ENCODE measurements around the gene CDKN2B-AS1. TPM values are rescaled to one million over a fixed set of nuclear protein-coding genes. Genes with fewer than 3 reads are reported as not detected.

CDKN2B-AS1 gene
- total RNA-seq, 1 donor from 2014 or later, result not detected

DNA sequence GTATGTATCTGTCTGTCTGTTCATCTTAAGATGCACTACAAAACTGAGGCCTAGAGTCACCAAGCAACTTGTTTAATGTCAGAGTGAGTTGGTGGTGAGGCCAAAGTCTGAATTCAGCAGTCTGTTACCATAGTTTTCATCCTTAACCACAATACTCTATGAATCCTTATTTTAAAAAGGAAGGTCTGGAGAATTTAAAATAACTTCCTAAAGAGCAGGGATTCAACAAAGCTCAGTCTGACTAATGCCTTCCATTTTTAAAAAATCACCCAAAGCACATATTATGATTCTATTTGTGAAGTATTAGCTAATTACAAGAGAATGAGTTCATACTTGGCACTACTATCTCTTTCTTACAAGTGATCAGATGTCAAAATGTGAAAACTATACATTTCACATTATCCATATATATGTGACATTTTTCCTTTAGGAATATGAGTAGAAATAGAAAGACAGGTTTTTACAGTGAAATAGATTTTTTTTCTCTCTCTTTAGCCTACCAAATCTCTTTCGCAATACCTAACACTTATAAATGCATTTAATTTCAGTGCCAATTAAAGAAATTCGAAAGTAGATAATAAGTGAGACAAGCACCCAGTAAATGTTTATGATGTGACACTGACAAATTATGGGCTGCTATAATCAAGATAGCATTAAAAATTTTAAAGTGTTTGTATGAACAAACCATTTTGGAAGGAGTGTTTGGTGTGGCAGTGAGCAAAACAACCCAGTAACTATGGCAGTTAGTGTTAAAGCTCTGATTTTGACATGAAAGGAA, 116.8 kb downstream of the CDKN2B-AS1 start:
- no peaks in the 10 kb centered on the region for H3K9me3 ChIP-seq (ENCODE audit: low read depth)
- Mint-ChIP-seq H3K4me3 (no peak overlapping the region), H3K4me1 (peaks cover 4% of the 10 kb centered on the region), H3K27ac (no peak overlapping the region), H3K36me3 (no peaks in the 10 kb centered on the region), H3K27me3 (ENCODE audit: insufficient read depth, low read depth) (no peaks in the 10 kb centered on the region), H3K9me3 (no peaks in the 10 kb centered on the region)
- no peak overlapping the region for H3K27ac ChIP-seq
- no peaks in the 10 kb centered on the region for H4K20me1 ChIP-seq (ENCODE audit: low read depth)
- DNase-seq (ENCODE audit: low spot score), result no peak
- no peak for TF ChIP-seq EZH2 (IDR thresholded peaks at IDR 0.05)
- TF ChIP-seq, protein P1, sequence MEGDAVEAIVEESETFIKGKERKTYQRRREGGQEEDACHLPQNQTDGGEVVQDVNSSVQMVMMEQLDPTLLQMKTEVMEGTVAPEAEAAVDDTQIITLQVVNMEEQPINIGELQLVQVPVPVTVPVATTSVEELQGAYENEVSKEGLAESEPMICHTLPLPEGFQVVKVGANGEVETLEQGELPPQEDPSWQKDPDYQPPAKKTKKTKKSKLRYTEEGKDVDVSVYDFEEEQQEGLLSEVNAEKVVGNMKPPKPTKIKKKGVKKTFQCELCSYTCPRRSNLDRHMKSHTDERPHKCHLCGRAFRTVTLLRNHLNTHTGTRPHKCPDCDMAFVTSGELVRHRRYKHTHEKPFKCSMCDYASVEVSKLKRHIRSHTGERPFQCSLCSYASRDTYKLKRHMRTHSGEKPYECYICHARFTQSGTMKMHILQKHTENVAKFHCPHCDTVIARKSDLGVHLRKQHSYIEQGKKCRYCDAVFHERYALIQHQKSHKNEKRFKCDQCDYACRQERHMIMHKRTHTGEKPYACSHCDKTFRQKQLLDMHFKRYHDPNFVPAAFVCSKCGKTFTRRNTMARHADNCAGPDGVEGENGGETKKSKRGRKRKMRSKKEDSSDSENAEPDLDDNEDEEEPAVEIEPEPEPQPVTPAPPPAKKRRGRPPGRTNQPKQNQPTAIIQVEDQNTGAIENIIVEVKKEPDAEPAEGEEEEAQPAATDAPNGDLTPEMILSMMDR (IDR thresholded peaks at IDR 0.05), result no peak
- no peak for TF ChIP-seq EZH2phosphoT487 (IDR thresholded peaks at IDR 0.05)
- no peak overlapping the region for H2AFZ ChIP-seq (replicated peaks)
- no peak overlapping the region for H3K9ac ChIP-seq
- no peaks in the 10 kb centered on the region for H3K79me2 ChIP-seq (ENCODE audit: low read depth)
- no peaks in the 10 kb centered on the region for H3K36me3 ChIP-seq
- H3K4me2 ChIP-seq, result no peak overlapping the region
- no peak overlapping the region for H3K4me3 ChIP-seq
- H3K27me3 ChIP-seq, result no peaks in the 10 kb centered on the region
- H3F3A ChIP-seq (ENCODE audit: low read depth), result no peaks in the 10 kb centered on the region
- no peaks in the 10 kb centered on the region for H3K4me1 ChIP-seq

GRCh38 chr9:22111954-22112247, 117.3 kb downstream of the CDKN2B-AS1 start:
- H4K20me1 ChIP-seq (ENCODE audit: low read depth), result no peaks in the 10 kb centered on the region
- H3K4me2 ChIP-seq, result no peak overlapping the region
- peaks cover 8% of the 10 kb centered on the region for H3K4me1 Mint-ChIP-seq
- no peak overlapping the region for H3K4me3 Mint-ChIP-seq
- H3K9me3 Mint-ChIP-seq, result no peaks in the 10 kb centered on the region
- H3K4me3 ChIP-seq, result no peak overlapping the region
- TF ChIP-seq EZH2phosphoT487 (IDR thresholded peaks at IDR 0.05) (no peak), EZH2 (IDR thresholded peaks at IDR 0.05) (no peak)
- TF ChIP-seq, protein P1 (IDR thresholded peaks at IDR 0.05), result no peak
- no peak for DNase-seq (ENCODE audit: low spot score)
- no peaks in the 10 kb centered on the region for H3K79me2 ChIP-seq (ENCODE audit: low read depth)
- no peak overlapping the region for H3K27ac ChIP-seq
- H3K9me3 ChIP-seq (ENCODE audit: low read depth), result no peaks in the 10 kb centered on the region
- no peaks in the 10 kb centered on the region for H3K27me3 Mint-ChIP-seq (ENCODE audit: insufficient read depth, low read depth)
- no peaks in the 10 kb centered on the region for H3K36me3 ChIP-seq
- no peaks in the 10 kb centered on the region for H3K36me3 Mint-ChIP-seq
- H2AFZ ChIP-seq (replicated peaks), result no peak overlapping the region
- no peaks in the 10 kb centered on the region for H3F3A ChIP-seq (ENCODE audit: low read depth)
- no peak overlapping the region for H3K9ac ChIP-seq
- H3K27ac Mint-ChIP-seq, result no peak overlapping the region
- H3K27me3 ChIP-seq, result no peaks in the 10 kb centered on the region
- H3K4me1 ChIP-seq, result no peaks in the 10 kb centered on the region

GRCh38 chr9:22112870-22113821, 118.6 kb downstream of the CDKN2B-AS1 start:
- Histone ChIP-seq H3K79me2 (ENCODE audit: low read depth) (no peaks in the 10 kb centered on the region), H3K4me1 (peaks cover 3% of the 10 kb centered on the region), H3K27ac (no peak overlapping the region), H3K36me3 (no peaks in the 10 kb centered on the region), H2AFZ (replicated peaks) (no peak overlapping the region), H3K9ac (no peak overlapping the region), H3K4me2 (no peak overlapping the region), H3K4me3 (no peak overlapping the region), H3K9me3 (ENCODE audit: low read depth) (no peaks in the 10 kb centered on the region), H3F3A (ENCODE audit: low read depth) (no peaks in the 10 kb centered on the region), H4K20me1 (ENCODE audit: low read depth) (no peaks in the 10 kb centered on the region), H3K27me3 (no peaks in the 10 kb centered on the region)
- Mint-ChIP-seq H3K36me3 (no peaks in the 10 kb centered on the region), H3K27me3 (ENCODE audit: insufficient read depth, low read depth) (no peaks in the 10 kb centered on the region), H3K4me3 (no peak overlapping the region), H3K9me3 (no peaks in the 10 kb centered on the region), H3K4me1 (peaks cover 17% of the 10 kb centered on the region), H3K27ac (no peak overlapping the region)
- no peak for DNase-seq (ENCODE audit: low spot score)
- TF ChIP-seq, protein P1 (IDR thresholded peaks at IDR 0.05), result no peak
- TF ChIP-seq EZH2 (IDR thresholded peaks at IDR 0.05) (no peak), EZH2phosphoT487 (IDR thresholded peaks at IDR 0.05) (no peak)

Data from neural progenitor cell (in vitro differentiated cells).